ENCODE measurements around the gene ZNF155.

The ZNF155 gene

DNA sequence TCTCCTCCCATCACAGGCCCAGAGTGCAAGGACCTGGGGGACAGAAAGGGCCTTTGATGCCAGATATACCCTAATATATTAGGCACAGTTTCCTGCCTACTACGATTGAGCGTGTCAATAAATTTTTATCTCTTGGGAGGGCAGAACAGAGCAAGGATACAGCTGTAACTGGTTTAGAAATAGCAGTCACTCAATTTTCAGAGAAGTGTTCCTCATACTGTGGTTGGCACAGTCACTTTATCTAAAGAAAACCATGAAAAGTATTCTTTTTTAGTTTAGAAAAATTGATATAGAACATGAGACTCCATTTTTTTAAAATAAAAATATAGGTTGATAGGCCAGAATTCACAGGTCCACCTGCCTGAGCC is 460 bp upstream of the ZNF155 start:
- Histone ChIP-seq H3K79me2 (ENCODE audit: insufficient read depth, low read length) (peaks cover 38% of the 10 kb centered on the region), H3K27me3 (ENCODE audit: insufficient read depth, low read length, poor library complexity) (no peaks in the 10 kb centered on the region), H3K4me3 (ENCODE audit: low read depth in 1 of 2, low read length in 2 of 2) (peak overlapping the region; percentile 33 to 73; a peak in 3 of 4 replicates), H3K27ac (ENCODE audit: low read length) (peak overlapping the region; percentile 82), H3K4me1 (ENCODE audit: insufficient read depth, low read length) (peaks cover 24% of the 10 kb centered on the region), H3K4me2 (ENCODE audit: insufficient read depth, low read length) (peak overlapping the region; percentile 91), H3K9ac (ENCODE audit: low read depth, low read length) (peak overlapping the region; percentile 86), H2AFZ (ENCODE audit: low read depth, low read length) (peak overlapping the region; percentile 81), H3K9me3 (ENCODE audit: insufficient read depth, low read length, severe bottlenecking) (no peaks in the 10 kb centered on the region), H3K36me3 (ENCODE audit: insufficient read depth, low read length) (peaks cover 3% of the 10 kb centered on the region; the same call in 1 of the 2 replicates), H4K20me1 (ENCODE audit: insufficient read depth, low read length) (no peaks in the 10 kb centered on the region)
- ATAC-seq (ENCODE audit: insufficient read depth, low read depth), result peak; percentile 24; the same call in 2 of the 3 replicates
- no peak for DNase-seq
- no peak for TF ChIP-seq EZH2 (IDR thresholded peaks at IDR 0.05; ENCODE audit: borderline replicate concordance, low read depth, low read length, severe bottlenecking)
- TF ChIP-seq, protein P1, sequence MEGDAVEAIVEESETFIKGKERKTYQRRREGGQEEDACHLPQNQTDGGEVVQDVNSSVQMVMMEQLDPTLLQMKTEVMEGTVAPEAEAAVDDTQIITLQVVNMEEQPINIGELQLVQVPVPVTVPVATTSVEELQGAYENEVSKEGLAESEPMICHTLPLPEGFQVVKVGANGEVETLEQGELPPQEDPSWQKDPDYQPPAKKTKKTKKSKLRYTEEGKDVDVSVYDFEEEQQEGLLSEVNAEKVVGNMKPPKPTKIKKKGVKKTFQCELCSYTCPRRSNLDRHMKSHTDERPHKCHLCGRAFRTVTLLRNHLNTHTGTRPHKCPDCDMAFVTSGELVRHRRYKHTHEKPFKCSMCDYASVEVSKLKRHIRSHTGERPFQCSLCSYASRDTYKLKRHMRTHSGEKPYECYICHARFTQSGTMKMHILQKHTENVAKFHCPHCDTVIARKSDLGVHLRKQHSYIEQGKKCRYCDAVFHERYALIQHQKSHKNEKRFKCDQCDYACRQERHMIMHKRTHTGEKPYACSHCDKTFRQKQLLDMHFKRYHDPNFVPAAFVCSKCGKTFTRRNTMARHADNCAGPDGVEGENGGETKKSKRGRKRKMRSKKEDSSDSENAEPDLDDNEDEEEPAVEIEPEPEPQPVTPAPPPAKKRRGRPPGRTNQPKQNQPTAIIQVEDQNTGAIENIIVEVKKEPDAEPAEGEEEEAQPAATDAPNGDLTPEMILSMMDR (IDR thresholded peaks at IDR 0.05; ENCODE audit: borderline replicate concordance, extremely low read depth, low read length, poor library complexity, severe bottlenecking), result no peak

DNA sequence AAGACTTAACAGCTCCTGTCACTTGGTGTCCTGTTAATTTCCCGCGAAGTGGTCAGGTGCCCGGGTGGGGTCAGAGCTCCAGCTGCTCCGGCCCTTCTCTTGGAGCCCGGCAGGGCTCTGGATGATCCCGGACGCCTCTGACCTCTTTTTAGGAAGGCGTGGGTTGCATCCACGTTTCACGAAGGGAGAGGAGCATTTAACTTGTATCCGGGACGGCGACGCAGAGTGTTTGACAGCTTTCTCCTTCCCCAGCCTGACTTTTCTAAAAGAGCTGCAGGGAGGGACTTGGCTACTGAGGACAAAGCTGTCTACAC is 656 bp downstream of the ZNF155 start:
- Histone ChIP-seq H3K36me3 (ENCODE audit: insufficient read depth, low read length) (peaks cover 14% of the 10 kb centered on the region), H3K79me2 (ENCODE audit: insufficient read depth, low read length) (peaks cover 43% of the 10 kb centered on the region), H2AFZ (ENCODE audit: low read depth, low read length) (peak overlapping the region; percentile 81), H3K4me2 (ENCODE audit: insufficient read depth, low read length) (peak overlapping the region; percentile 91), H3K27me3 (ENCODE audit: insufficient read depth, low read length, poor library complexity) (no peaks in the 10 kb centered on the region), H3K4me3 (ENCODE audit: low read depth in 1 of 2, low read length in 2 of 2) (peak overlapping the region; percentile 33 to 73), H4K20me1 (ENCODE audit: insufficient read depth, low read length) (no peaks in the 10 kb centered on the region), H3K27ac (ENCODE audit: low read length) (peak overlapping the region; percentile 82), H3K9ac (ENCODE audit: low read depth, low read length) (peak overlapping the region; percentile 86), H3K9me3 (ENCODE audit: insufficient read depth, low read length, severe bottlenecking) (no peaks in the 10 kb centered on the region), H3K4me1 (ENCODE audit: insufficient read depth, low read length) (peaks cover 24% of the 10 kb centered on the region)
- TF ChIP-seq EZH2 (IDR thresholded peaks at IDR 0.05; ENCODE audit: borderline replicate concordance, low read depth, low read length, severe bottlenecking), result no peak
- TF ChIP-seq, protein P1 (IDR thresholded peaks at IDR 0.05; ENCODE audit: borderline replicate concordance, extremely low read depth, low read length, poor library complexity, severe bottlenecking), result no peak
- peak; percentile 16; the same call in 1 of the 3 replicates for ATAC-seq (ENCODE audit: insufficient read depth, low read depth)
- DNase-seq, result peak; percentile 16

DNA sequence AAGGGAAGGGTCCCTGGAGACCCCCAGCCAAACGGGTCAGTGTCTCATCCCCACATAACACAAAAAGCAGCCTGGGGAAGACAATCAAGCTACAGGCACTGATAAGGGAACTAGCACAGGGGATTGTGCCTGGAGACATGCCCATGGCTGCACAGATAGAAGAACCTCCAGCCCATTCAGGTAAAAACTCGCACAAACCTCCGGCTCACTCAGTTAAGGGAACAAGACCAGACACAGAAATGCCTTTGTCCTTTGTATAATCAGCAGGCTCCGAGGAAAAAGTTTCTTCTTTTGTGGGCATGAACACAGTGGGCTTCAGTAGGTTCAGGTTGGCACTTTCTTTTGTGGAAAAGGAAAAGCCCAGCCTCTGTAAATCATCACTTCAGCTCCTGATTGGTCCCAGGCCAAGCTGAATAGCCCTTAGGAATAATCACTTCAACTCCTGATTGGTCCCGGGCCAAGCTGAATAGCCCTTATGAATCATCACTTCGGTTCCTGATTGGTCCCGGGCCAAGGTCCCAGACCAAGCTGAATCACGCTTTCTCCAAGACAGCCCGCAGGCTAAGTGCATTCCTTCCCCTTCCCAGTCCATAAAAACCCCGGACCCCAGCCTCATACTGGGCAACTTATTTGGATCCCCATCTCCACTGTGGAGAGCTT is 13.8 kb downstream of the ZNF155 start:
- TF ChIP-seq, protein P1 (IDR thresholded peaks at IDR 0.05; ENCODE audit: borderline replicate concordance, extremely low read depth, low read length, poor library complexity, severe bottlenecking), result no peak
- no peak for DNase-seq
- Histone ChIP-seq H3K9me3 (ENCODE audit: insufficient read depth, low read length, severe bottlenecking) (no peaks in the 10 kb centered on the region), H2AFZ (ENCODE audit: low read depth, low read length) (no peak overlapping the region), H3K36me3 (ENCODE audit: insufficient read depth, low read length) (peaks cover 50% of the 10 kb centered on the region), H3K4me3 (ENCODE audit: low read depth in 1 of 2, low read length in 2 of 2) (no peak overlapping the region), H3K4me1 (ENCODE audit: insufficient read depth, low read length) (peaks cover 9% of the 10 kb centered on the region), H3K27me3 (ENCODE audit: insufficient read depth, low read length, poor library complexity) (no peaks in the 10 kb centered on the region), H3K4me2 (ENCODE audit: insufficient read depth, low read length) (no peak overlapping the region), H3K27ac (ENCODE audit: low read length) (no peak overlapping the region), H3K9ac (ENCODE audit: low read depth, low read length) (no peak overlapping the region), H4K20me1 (ENCODE audit: insufficient read depth, low read length) (no peaks in the 10 kb centered on the region), H3K79me2 (ENCODE audit: insufficient read depth, low read length) (peaks cover 6% of the 10 kb centered on the region)
- no peak for ATAC-seq (ENCODE audit: insufficient read depth, low read depth)

Measured in DND-41 (cell line).